Measurements from ENCODE around the gene FOXP1. TPM values are rescaled to one million over a fixed set of nuclear protein-coding genes. Genes with fewer than 3 reads are reported as not detected.
"Not testable (repeated sequence)": the region's sequence is repeated elsewhere in the genome, so short reads cannot be mapped to it uniquely, and the experiment has no call there.

Gene FOXP1
- total and polyA plus RNA-seq, 12 donors = 4.8 to 56.0 (median 43.8) TPM

- H3K4me1 ChIP-seq = peaks cover 0 to 33% (median 10%) of the 10 kb centered on the region in 9 donors
- ATAC-seq = peak in 6 of 8 donors; percentile 41 to 70 (median 64)
- H3K27ac ChIP-seq = peak overlapping the region in 2 of 10 donors; percentile 24 to 28
- WGBS, 2 donors = 72 to 82% methylated on average over 9 of the region's 9 CpGs
- H3K9me3 ChIP-seq = no peaks in the 10 kb centered on the region
- no peak overlapping the region for H3K4me3 ChIP-seq
- intact Hi-C loops (cut with DNase I) = no loop called here
- H3K27me3 ChIP-seq = no peaks in the 10 kb centered on the region
- TF ChIP-seq CTCF (IDR thresholded peaks at IDR 0.05) = no peak
- DNase-seq = peak in 1 of 2 donors; percentile 20
- H3K36me3 ChIP-seq = no peaks in the 10 kb centered on the region
These were observed 52.5 kb downstream of the FOXP1 start for GRCh38 chr3:71530903-71531530.

- Histone ChIP-seq H3K9me3 (no peaks in the 10 kb centered on the region), H3K4me1 (peaks cover 0 to 34% (median 10%) of the 10 kb centered on the region in 9 donors), H3K27ac (no peak overlapping the region), H3K4me3 (no peak overlapping the region), H3K27me3 (no peaks in the 10 kb centered on the region), H3K36me3 (no peaks in the 10 kb centered on the region)
- DNase-seq (no peak), ATAC-seq (no peak)
- intact Hi-C loops (cut with DNase I) = no loop called here
- no peak for TF ChIP-seq CTCF (IDR thresholded peaks at IDR 0.05)
- WGBS, 2 donors = 79 to 92% methylated on average over 2 of the region's 2 CpGs
These were observed 54.7 kb downstream of the FOXP1 start for GRCh38 chr3:71528816-71529215.

- H3K27me3 ChIP-seq; intact Hi-C loops (cut with DNase I); DNase-seq; ATAC-seq; H3K4me3 ChIP-seq; H3K36me3 ChIP-seq; H3K27ac ChIP-seq; H3K9me3 ChIP-seq: not testable (repeated sequence)
- 87 to 92% methylated on average over 9 of the region's 9 CpGs for WGBS, 2 donors
- peaks cover 0 to 23% (median 11%) of the 10 kb centered on the region in 9 donors for H3K4me1 ChIP-seq
These were observed 57.1 kb downstream of the FOXP1 start for GRCh38 chr3:71526448-71526847.

GRCh38 chr3:71525391-71525790, 58.1 kb downstream of the FOXP1 start:
- WGBS, 2 donors = 95% methylated on average over 3 of the region's 3 CpGs
- Histone ChIP-seq H3K4me3 (no peak overlapping the region), H3K4me1 (peaks cover 0 to 24% (median 9%) of the 10 kb centered on the region in 9 donors), H3K27me3 (no peaks in the 10 kb centered on the region), H3K36me3 (no peaks in the 10 kb centered on the region), H3K9me3 (no peaks in the 10 kb centered on the region), H3K27ac (no peak overlapping the region)
- no peak for TF ChIP-seq CTCF (IDR thresholded peaks at IDR 0.05)
- DNase-seq = no peak
- ATAC-seq = no peak
- intact Hi-C loops (cut with DNase I) = no loop called here

- 42 to 58% methylated on average over 7 of the region's 7 CpGs for WGBS, 2 donors
- Histone ChIP-seq H3K4me3 (no peak overlapping the region), H3K27ac (no peak overlapping the region), H3K36me3 (no peaks in the 10 kb centered on the region), H3K9me3 (no peaks in the 10 kb centered on the region), H3K4me1 (peaks cover 0 to 24% (median 9%) of the 10 kb centered on the region in 9 donors), H3K27me3 (no peaks in the 10 kb centered on the region)
- no peak for TF ChIP-seq CTCF (IDR thresholded peaks at IDR 0.05)
- ATAC-seq = no peak
- intact Hi-C loops (cut with DNase I) = no loop called here
- no peak for DNase-seq
These were observed 58.9 kb downstream of the FOXP1 start for GRCh38 chr3:71524672-71525071.

Measured in heart right ventricle (tissue), 16 donors.